ENCODE data around the gene POU4F2.

Gene POU4F2

GRCh38 chr4:146650034-146650433, 11.3 kb downstream of the POU4F2 start:
- Histone ChIP-seq H3K4me1 (ENCODE audit: insufficient read depth, low read length, poor library complexity, severe bottlenecking) (no peaks in the 10 kb centered on the region), H3K9me3 (ENCODE audit: insufficient read depth, low read depth, low read length) (no peaks in the 10 kb centered on the region), H3K4me3 (ENCODE audit: low read length, poor library complexity, severe bottlenecking) (no peak overlapping the region), H3F3A (ENCODE audit: low read depth) (no peaks in the 10 kb centered on the region), H3K4me2 (ENCODE audit: low read depth, low read length, poor library complexity, severe bottlenecking) (no peak overlapping the region), H3K9ac (ENCODE audit: low read depth, low read length, poor library complexity, severe bottlenecking) (no peak overlapping the region), H2AFZ (ENCODE audit: low read length) (no peak overlapping the region), H3K9me2 (replicated peaks; ENCODE audit: low read depth, low read length) (no peaks in the 10 kb centered on the region), H3K27me3 (ENCODE audit: insufficient read depth, low read length, poor library complexity, severe bottlenecking) (no peaks in the 10 kb centered on the region), H4K20me1 (ENCODE audit: insufficient read depth, low read length, poor library complexity, severe bottlenecking) (no peaks in the 10 kb centered on the region), H3K36me3 (ENCODE audit: insufficient read depth, low read length) (no peaks in the 10 kb centered on the region), H3K79me2 (ENCODE audit: insufficient read depth, low read length) (no peaks in the 10 kb centered on the region)
- TF ChIP-seq EZH2phosphoT487 (IDR thresholded peaks at IDR 0.05; ENCODE audit: borderline replicate concordance) (no peak), CTCF (conservative IDR thresholded peaks at IDR 0.05; ENCODE audit: low read length) (no peak)

- Histone ChIP-seq H4K20me1 (ENCODE audit: insufficient read depth, low read length, poor library complexity, severe bottlenecking) (no peaks in the 10 kb centered on the region), H3K4me2 (ENCODE audit: low read depth, low read length, poor library complexity, severe bottlenecking) (no peak overlapping the region), H3K9ac (ENCODE audit: low read depth, low read length, poor library complexity, severe bottlenecking) (no peak overlapping the region), H3F3A (ENCODE audit: low read depth) (no peaks in the 10 kb centered on the region), H3K9me2 (replicated peaks; ENCODE audit: low read depth, low read length) (no peaks in the 10 kb centered on the region), H3K36me3 (ENCODE audit: insufficient read depth, low read length) (no peaks in the 10 kb centered on the region), H3K79me2 (ENCODE audit: insufficient read depth, low read length) (no peaks in the 10 kb centered on the region), H3K9me3 (ENCODE audit: insufficient read depth, low read depth, low read length) (no peaks in the 10 kb centered on the region), H3K4me3 (ENCODE audit: low read length, poor library complexity, severe bottlenecking) (no peak overlapping the region), H3K4me1 (ENCODE audit: insufficient read depth, low read length, poor library complexity, severe bottlenecking) (no peaks in the 10 kb centered on the region), H2AFZ (ENCODE audit: low read length) (no peak overlapping the region), H3K27me3 (ENCODE audit: insufficient read depth, low read length, poor library complexity, severe bottlenecking) (no peaks in the 10 kb centered on the region)
- TF ChIP-seq EZH2phosphoT487 (IDR thresholded peaks at IDR 0.05; ENCODE audit: borderline replicate concordance) (no peak), CTCF (conservative IDR thresholded peaks at IDR 0.05; ENCODE audit: low read length) (no peak)
Observed at GRCh38 chr4:146654687-146655520, 16.2 kb downstream of the POU4F2 start.

GRCh38 chr4:146655521-146655856, 16.8 kb downstream of the POU4F2 start:
- no peaks in the 10 kb centered on the region for H4K20me1 ChIP-seq (ENCODE audit: insufficient read depth, low read length, poor library complexity, severe bottlenecking)
- H3K36me3 ChIP-seq (ENCODE audit: insufficient read depth, low read length) = no peaks in the 10 kb centered on the region
- no peak overlapping the region for H3K9ac ChIP-seq (ENCODE audit: low read depth, low read length, poor library complexity, severe bottlenecking)
- no peaks in the 10 kb centered on the region for H3K9me2 ChIP-seq (replicated peaks; ENCODE audit: low read depth, low read length)
- H3K79me2 ChIP-seq (ENCODE audit: insufficient read depth, low read length) = no peaks in the 10 kb centered on the region
- no peaks in the 10 kb centered on the region for H3F3A ChIP-seq (ENCODE audit: low read depth)
- no peaks in the 10 kb centered on the region for H3K27me3 ChIP-seq (ENCODE audit: insufficient read depth, low read length, poor library complexity, severe bottlenecking)
- no peak overlapping the region for H3K4me3 ChIP-seq (ENCODE audit: low read length, poor library complexity, severe bottlenecking)
- H2AFZ ChIP-seq (ENCODE audit: low read length) = no peak overlapping the region
- H3K4me1 ChIP-seq (ENCODE audit: insufficient read depth, low read length, poor library complexity, severe bottlenecking) = no peaks in the 10 kb centered on the region
- H3K4me2 ChIP-seq (ENCODE audit: low read depth, low read length, poor library complexity, severe bottlenecking) = no peak overlapping the region
- TF ChIP-seq CTCF (conservative IDR thresholded peaks at IDR 0.05; ENCODE audit: low read length) = no peak
- TF ChIP-seq EZH2phosphoT487 (IDR thresholded peaks at IDR 0.05; ENCODE audit: borderline replicate concordance) = no peak
- no peaks in the 10 kb centered on the region for H3K9me3 ChIP-seq (ENCODE audit: insufficient read depth, low read depth, low read length)

Measured in Loucy (cell line).